Right atrium auricular region (tissue), 2 donors: Measurements from ENCODE around the gene XCR1. TPM values are rescaled to one million over a fixed set of nuclear protein-coding genes. Genes with fewer than 3 reads are reported as not detected.
A peak's percentile ranks its signal among the peaks of the same experiment; 100 is the strongest.

Experiments
- DNase-seq: peaks from one replicate; pipeline ENCODE4 v3.0.0-alpha.2; 2019; ENCODE audit warnings: low spot score
- H3K27ac ChIP-seq, 2 donors: fragments of 200-600 bp; sonication (generic); 1 replicate in 1 of 2; 2 replicates in 1 of 2; pipeline ENCODE4 v1.5.1; 2016 to 2019
- H3K27me3 ChIP-seq, 2 donors: fragments of 200-600 bp; sonication (generic); one replicate each; pipeline versions ENCODE4 v1.5.1 to v1.6.0; 2017 to 2019
- H3K36me3 ChIP-seq: fragments of 200-600 bp; sonication (generic); one replicate; pipeline ENCODE4 v1.5.1; 2016
- H3K4me1 ChIP-seq, 2 donors: fragments of 200-600 bp; sonication (generic); one replicate each; pipeline versions ENCODE4 v1.5.1 to v1.6.0; 2017 to 2019
- H3K4me3 ChIP-seq, 2 donors: fragments of 200-600 bp; sonication (generic); 1 replicate in 1 of 2; 2 replicates in 1 of 2; pipeline ENCODE4 v1.5.1; 2017 to 2019; ENCODE audit warnings: mild to moderate bottlenecking in 1 of 2, moderate library complexity in 1 of 2
- H3K9me3 ChIP-seq, 2 donors: fragments of 200-600 bp; sonication (generic); one replicate each; pipeline ENCODE4 v1.5.1; 2019
- total RNA-seq, 2 donors: library from RNA; depleted of rRNA; stranded (reverse); fragments of >200 nt; gene quantifications; one replicate each; pipeline ENCODE4 v1.1.0, GENCODE V29; 2016
- TF ChIP-seq, protein P1 (sequence below), 2 donors: fragments of 200-600 bp; sonication (generic); IDR thresholded peaks; one replicate each; pipeline ENCODE4 v1.5.1; 2019; ENCODE audit warnings: antibody characterized with exemption in 2 of 2

XCR1 gene
- total RNA-seq, 2 donors from 2014 or later = not detected

DNA sequence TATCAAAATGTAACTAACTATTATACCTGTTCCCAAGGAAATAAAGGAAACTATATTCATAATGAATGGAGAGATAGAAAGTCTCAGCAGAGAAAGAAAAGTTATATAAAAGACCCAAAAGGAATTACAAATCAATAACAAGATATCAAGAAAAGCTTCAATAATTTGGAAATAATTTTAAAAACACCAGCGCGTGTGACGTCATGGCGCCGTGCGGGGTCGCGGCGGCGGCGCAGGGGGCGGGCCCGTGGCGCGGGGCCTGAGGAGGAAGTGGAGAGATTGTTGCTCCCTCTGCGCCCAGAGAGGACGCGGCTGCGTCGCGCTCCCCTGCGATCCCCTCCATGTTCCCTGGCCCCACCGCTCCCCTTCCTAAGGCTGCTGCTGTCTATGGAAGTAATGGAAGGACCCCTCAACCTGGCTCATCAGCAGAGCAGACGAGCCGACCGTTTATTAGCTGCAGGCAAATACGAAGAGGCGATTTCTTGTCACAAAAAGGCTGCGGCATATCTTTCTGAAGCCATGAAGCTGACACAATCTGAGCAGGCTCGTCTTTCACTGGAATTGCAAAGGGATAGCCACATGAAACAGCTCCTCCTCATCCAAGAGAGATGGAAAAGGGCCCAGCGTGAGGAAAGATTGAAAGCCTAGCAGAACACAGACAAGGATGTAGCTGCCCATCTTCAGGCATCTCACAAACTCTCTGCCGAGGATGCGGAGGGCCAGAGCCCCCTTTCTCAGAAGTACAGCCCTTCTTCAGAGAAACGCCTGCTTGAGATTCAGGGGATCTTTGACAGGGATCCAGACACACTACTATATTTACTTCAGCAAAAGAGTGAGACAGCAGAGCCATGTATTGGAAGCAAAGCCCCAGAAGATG, 4.1 kb downstream of the XCR1 start:
- Histone ChIP-seq H3K27me3 (no peaks in the 10 kb centered on the region), H3K4me1 (no peaks in the 10 kb centered on the region), H3K4me3 (no peak overlapping the region), H3K9me3 (no peaks in the 10 kb centered on the region), H3K36me3 (no peaks in the 10 kb centered on the region), H3K27ac (peak overlapping the region in 1 of 2 donors; percentile 12)
- DNase-seq = no peak
- TF ChIP-seq, protein P1, sequence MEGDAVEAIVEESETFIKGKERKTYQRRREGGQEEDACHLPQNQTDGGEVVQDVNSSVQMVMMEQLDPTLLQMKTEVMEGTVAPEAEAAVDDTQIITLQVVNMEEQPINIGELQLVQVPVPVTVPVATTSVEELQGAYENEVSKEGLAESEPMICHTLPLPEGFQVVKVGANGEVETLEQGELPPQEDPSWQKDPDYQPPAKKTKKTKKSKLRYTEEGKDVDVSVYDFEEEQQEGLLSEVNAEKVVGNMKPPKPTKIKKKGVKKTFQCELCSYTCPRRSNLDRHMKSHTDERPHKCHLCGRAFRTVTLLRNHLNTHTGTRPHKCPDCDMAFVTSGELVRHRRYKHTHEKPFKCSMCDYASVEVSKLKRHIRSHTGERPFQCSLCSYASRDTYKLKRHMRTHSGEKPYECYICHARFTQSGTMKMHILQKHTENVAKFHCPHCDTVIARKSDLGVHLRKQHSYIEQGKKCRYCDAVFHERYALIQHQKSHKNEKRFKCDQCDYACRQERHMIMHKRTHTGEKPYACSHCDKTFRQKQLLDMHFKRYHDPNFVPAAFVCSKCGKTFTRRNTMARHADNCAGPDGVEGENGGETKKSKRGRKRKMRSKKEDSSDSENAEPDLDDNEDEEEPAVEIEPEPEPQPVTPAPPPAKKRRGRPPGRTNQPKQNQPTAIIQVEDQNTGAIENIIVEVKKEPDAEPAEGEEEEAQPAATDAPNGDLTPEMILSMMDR (IDR thresholded peaks at IDR 0.05) = no peak

DNA sequence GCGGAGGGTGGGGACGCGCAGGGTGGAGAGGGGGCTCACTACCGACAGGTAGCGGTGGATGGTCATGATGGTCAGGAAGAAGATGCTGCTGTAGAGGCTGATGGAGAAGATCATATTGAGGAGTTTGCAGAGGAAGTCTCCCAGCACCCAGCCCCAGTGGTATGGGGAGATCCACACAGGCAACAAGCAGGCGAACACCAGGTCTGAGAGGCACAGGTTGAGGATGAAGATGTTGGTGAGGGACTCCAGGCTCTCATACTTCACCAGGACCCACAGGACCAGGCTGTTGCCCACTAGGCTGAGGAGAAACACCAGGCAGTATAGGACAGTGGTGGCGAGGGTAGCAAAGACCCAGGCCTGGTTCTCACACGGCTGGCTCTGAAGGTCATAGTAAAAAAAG, 5.8 kb downstream of the XCR1 start:
- Histone ChIP-seq H3K27ac (no peak overlapping the region), H3K27me3 (no peaks in the 10 kb centered on the region), H3K4me1 (no peaks in the 10 kb centered on the region), H3K9me3 (no peaks in the 10 kb centered on the region), H3K36me3 (no peaks in the 10 kb centered on the region), H3K4me3 (no peak overlapping the region)
- TF ChIP-seq, protein P1 (IDR thresholded peaks at IDR 0.05) = no peak
- DNase-seq = no peak

GRCh38 chr3:46020766-46021510, 6.3 kb downstream of the XCR1 start:
- DNase-seq = no peak
- TF ChIP-seq, protein P1 (IDR thresholded peaks at IDR 0.05) = no peak
- no peaks in the 10 kb centered on the region for H3K36me3 ChIP-seq
- H3K27ac ChIP-seq = no peak overlapping the region
- H3K4me3 ChIP-seq = no peak overlapping the region
- no peaks in the 10 kb centered on the region for H3K4me1 ChIP-seq
- H3K9me3 ChIP-seq = no peaks in the 10 kb centered on the region
- H3K27me3 ChIP-seq = no peaks in the 10 kb centered on the region

GRCh38 chr3:46019707-46020106, 7.6 kb downstream of the XCR1 start:
- H3K36me3 ChIP-seq = no peaks in the 10 kb centered on the region
- no peak for DNase-seq
- H3K4me3 ChIP-seq = no peak overlapping the region
- H3K4me1 ChIP-seq = no peaks in the 10 kb centered on the region
- no peaks in the 10 kb centered on the region for H3K27me3 ChIP-seq
- TF ChIP-seq, protein P1 (IDR thresholded peaks at IDR 0.05) = no peak
- no peaks in the 10 kb centered on the region for H3K9me3 ChIP-seq
- H3K27ac ChIP-seq = no peak overlapping the region

- no peaks in the 10 kb centered on the region for H3K4me1 ChIP-seq
- TF ChIP-seq, protein P1 (IDR thresholded peaks at IDR 0.05) = no peak
- no peaks in the 10 kb centered on the region for H3K27me3 ChIP-seq
- H3K9me3 ChIP-seq = no peaks in the 10 kb centered on the region
- no peak overlapping the region for H3K4me3 ChIP-seq
- DNase-seq = peak; percentile 65
- H3K36me3 ChIP-seq = no peaks in the 10 kb centered on the region
- H3K27ac ChIP-seq = no peak overlapping the region
Observed at GRCh38 chr3:46017720-46018119, 9.6 kb downstream of the XCR1 start.
